GM12878 (cell line): Measurements from ENCODE around the gene THBS3. TPM values are rescaled to one million over a fixed set of nuclear protein-coding genes. Genes with fewer than 3 reads are reported as not detected.

Experiments used
- ATF7 ChIP-seq: fragments of 450-650 bp; IDR thresholded peaks from 2 replicates; pipeline ENCODE4 v1.6.1; 2016; ENCODE audit warnings: low read depth, mild to moderate bottlenecking
- BHLHE40 ChIP-seq, 2 experiments: fragments of 450-650 bp in 1 of 2; IDR thresholded peaks; 2 replicates each; pipeline ENCODE4 v1.6.1; 2011 to 2017; ENCODE audit warnings: low read depth in 2 of 2, borderline replicate concordance in 1 of 2, improper control_type of control experiment in 1 of 2, low read length in 1 of 2, mild to moderate bottlenecking in 1 of 2
- FOS ChIP-seq: IDR thresholded peaks from 3 replicates; pipeline ENCODE4 v1.6.1; 2011; ENCODE audit warnings: borderline replicate concordance; ENCODE audit not compliant: insufficient read length; ENCODE audit errors: extremely low read depth
- KLF5 ChIP-seq: fragments of 450-650 bp; IDR thresholded peaks from 2 replicates; pipeline ENCODE4 v1.6.1; 2014; ENCODE audit warnings: mild to moderate bottlenecking; ENCODE audit not compliant: partially characterized antibody
- MTA3 ChIP-seq: IDR thresholded peaks from 2 replicates; pipeline ENCODE4 v1.6.1; 2012; ENCODE audit warnings: low read length, inconsistent platforms, borderline replicate concordance
- NBN ChIP-seq: fragments of 450-650 bp; IDR thresholded peaks from 2 replicates; pipeline ENCODE4 v1.6.1; 2016
- NR2C1 ChIP-seq: fragments of 450-650 bp; IDR thresholded peaks from 2 replicates; pipeline ENCODE4 v1.6.1; 2017; ENCODE audit warnings: antibody characterized with exemption, mild to moderate bottlenecking, moderate library complexity
- POU2F2 ChIP-seq: IDR thresholded peaks from 3 replicates; pipeline ENCODE4 v1.6.1; 2011; ENCODE audit warnings: low read depth, mild to moderate bottlenecking, low read length, borderline replicate concordance
- SIN3A ChIP-seq: IDR thresholded peaks from 2 replicates; pipeline ENCODE4 v1.6.1; 2012; ENCODE audit warnings: low read depth, low read length, improper control_type of control experiment
- SIX5 ChIP-seq: IDR thresholded peaks from 2 replicates; pipeline ENCODE4 v1.6.1; 2011; ENCODE audit warnings: mild to moderate bottlenecking, low read depth, low read length, moderate library complexity; ENCODE audit not compliant: severe bottlenecking
- TCF3 ChIP-seq: IDR thresholded peaks from 2 replicates; pipeline ENCODE4 v1.6.1; 2012; ENCODE audit warnings: low read depth, mild to moderate bottlenecking, low read length, borderline replicate concordance; ENCODE audit not compliant: insufficient read depth
- YY1 ChIP-seq: IDR thresholded peaks from 2 replicates; pipeline ENCODE4 v1.6.1; 2011; ENCODE audit warnings: low read depth, mild to moderate bottlenecking, low read length
- ZNF207 ChIP-seq: fragments of 450-650 bp; IDR thresholded peaks from 2 replicates; pipeline ENCODE4 v1.6.1; 2014; ENCODE audit warnings: antibody characterized with exemption, mild to moderate bottlenecking, borderline replicate concordance
- polyA plus RNA-seq, 11 experiments: library from polyadenylated mRNA; depleted of rRNA in 4 of 11; unstranded in 6 of 11; stranded (reverse) in 5 of 11; fragments of >200 nt; fragmentation: Nextera tagmentation in 4 of 11; fragmentation: Illumina TruSeq in 1 of 11; extraction: Ambion mirVana in 4 of 11; extraction: Trizol in 1 of 11; gene quantifications; 1 replicate in 1 of 11; 2 replicates in 10 of 11; pipeline versions ENCODE4 v1.2.1 to v1.2.3, GENCODE V29; 2011 to 2016; ENCODE audit warnings: inconsistent platforms in 2 of 11, missing spikeins in 2 of 11, low read depth in 1 of 11
- total RNA-seq, 4 experiments: library from RNA; depleted of rRNA in 3 of 4; stranded (reverse); fragments of >200 nt in 3 of 4; fragmentation: Illumina TruSeq in 1 of 4; extraction: Trizol in 1 of 4; gene quantifications; 2 replicates each; pipeline versions ENCODE4 v1.2.1 to v1.2.3, GENCODE V29; 2013 to 2021
- TF ChIP-seq, protein P1 (sequence below): fragments of 450-650 bp; conservative IDR thresholded peaks from 2 replicates; pipeline ENCODE4 v1.6.1; 2017; ENCODE audit warnings: mild to moderate bottlenecking, moderate library complexity
- TF ChIP-seq, protein P2 (sequence below): fragments of 450-650 bp; IDR thresholded peaks from 2 replicates; pipeline ENCODE4 v1.6.1; 2018; ENCODE audit warnings: mild to moderate bottlenecking, low read depth, moderate library complexity; ENCODE audit not compliant: partially characterized antibody
- TF ChIP-seq, protein P3 (sequence below): fragments of 450-650 bp; formaldehyde crosslinking; IDR thresholded peaks from 2 replicates; pipeline ENCODE4 v1.4.0; 2020; ENCODE audit warnings: mild to moderate bottlenecking, moderate library complexity
- TF ChIP-seq, protein P4 (sequence below): IDR thresholded peaks from 2 replicates; pipeline ENCODE4 v1.6.1; 2012; ENCODE audit warnings: mild to moderate bottlenecking, low read depth, low read length

Gene THBS3
- total and polyA plus RNA-seq, 10 of the 15 experiments (the other 5 are each of a cell fraction or from before 2014, with no cell fraction given), result 0.66 to 3.6 (median 2.0) TPM

DNA sequence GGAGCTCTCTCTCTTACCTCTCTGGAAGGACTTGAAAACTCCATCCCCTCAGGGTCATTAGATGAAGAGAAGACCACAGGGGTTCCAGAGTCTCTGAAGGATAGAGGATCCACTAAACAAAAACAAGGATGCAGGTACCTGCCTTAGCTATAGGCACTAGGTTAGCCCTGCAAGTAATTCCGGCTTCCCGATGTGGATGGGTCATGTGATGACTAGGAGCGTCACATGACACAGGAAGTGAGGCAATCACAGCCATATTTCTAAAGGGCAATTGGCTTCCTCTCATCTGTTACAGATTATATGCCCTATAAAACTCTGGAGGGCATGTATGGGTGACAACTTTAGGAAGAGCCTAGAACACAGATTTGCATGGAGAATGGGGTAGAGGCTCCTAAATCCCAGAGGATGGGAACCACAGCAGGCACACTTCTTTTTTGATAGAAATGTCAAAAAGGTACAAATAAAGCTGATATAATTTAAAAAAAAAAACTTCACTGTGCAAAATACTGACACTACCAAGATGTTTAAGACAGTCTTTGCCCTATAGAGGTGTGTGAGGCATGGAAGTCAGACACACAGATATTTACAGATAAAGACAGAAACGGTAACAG is 33.5 kb upstream of the THBS3 start (continued):
- TF ChIP-seq, protein P1, sequence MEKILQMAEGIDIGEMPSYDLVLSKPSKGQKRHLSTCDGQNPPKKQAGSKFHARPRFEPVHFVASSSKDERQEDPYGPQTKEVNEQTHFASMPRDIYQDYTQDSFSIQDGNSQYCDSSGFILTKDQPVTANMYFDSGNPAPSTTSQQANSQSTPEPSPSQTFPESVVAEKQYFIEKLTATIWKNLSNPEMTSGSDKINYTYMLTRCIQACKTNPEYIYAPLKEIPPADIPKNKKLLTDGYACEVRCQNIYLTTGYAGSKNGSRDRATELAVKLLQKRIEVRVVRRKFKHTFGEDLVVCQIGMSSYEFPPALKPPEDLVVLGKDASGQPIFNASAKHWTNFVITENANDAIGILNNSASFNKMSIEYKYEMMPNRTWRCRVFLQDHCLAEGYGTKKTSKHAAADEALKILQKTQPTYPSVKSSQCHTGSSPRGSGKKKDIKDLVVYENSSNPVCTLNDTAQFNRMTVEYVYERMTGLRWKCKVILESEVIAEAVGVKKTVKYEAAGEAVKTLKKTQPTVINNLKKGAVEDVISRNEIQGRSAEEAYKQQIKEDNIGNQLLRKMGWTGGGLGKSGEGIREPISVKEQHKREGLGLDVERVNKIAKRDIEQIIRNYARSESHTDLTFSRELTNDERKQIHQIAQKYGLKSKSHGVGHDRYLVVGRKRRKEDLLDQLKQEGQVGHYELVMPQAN, result peak; percentile 96
- no peak for TF ChIP-seq MTA3
- peak; percentile 99 for TF ChIP-seq YY1
- TF ChIP-seq SIX5, result peak; percentile 83
- TF ChIP-seq NBN, result peak; percentile 58; the same call in 1 of the 2 replicates
- no peak for TF ChIP-seq KLF5
- TF ChIP-seq ZNF207, result peak; percentile 30; the same call in 1 of the 2 replicates
- TF ChIP-seq NR2C1, result peak; percentile 73
- TF ChIP-seq, protein P2, sequence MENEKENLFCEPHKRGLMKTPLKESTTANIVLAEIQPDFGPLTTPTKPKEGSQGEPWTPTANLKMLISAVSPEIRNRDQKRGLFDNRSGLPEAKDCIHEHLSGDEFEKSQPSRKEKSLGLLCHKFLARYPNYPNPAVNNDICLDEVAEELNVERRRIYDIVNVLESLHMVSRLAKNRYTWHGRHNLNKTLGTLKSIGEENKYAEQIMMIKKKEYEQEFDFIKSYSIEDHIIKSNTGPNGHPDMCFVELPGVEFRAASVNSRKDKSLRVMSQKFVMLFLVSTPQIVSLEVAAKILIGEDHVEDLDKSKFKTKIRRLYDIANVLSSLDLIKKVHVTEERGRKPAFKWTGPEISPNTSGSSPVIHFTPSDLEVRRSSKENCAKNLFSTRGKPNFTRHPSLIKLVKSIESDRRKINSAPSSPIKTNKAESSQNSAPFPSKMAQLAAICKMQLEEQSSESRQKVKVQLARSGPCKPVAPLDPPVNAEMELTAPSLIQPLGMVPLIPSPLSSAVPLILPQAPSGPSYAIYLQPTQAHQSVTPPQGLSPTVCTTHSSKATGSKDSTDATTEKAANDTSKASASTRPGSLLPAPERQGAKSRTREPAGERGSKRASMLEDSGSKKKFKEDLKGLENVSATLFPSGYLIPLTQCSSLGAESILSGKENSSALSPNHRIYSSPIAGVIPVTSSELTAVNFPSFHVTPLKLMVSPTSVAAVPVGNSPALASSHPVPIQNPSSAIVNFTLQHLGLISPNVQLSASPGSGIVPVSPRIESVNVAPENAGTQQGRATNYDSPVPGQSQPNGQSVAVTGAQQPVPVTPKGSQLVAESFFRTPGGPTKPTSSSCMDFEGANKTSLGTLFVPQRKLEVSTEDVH, result peak; percentile 74
- peak; percentile 95 for TF ChIP-seq FOS
- TF ChIP-seq, protein P3, sequence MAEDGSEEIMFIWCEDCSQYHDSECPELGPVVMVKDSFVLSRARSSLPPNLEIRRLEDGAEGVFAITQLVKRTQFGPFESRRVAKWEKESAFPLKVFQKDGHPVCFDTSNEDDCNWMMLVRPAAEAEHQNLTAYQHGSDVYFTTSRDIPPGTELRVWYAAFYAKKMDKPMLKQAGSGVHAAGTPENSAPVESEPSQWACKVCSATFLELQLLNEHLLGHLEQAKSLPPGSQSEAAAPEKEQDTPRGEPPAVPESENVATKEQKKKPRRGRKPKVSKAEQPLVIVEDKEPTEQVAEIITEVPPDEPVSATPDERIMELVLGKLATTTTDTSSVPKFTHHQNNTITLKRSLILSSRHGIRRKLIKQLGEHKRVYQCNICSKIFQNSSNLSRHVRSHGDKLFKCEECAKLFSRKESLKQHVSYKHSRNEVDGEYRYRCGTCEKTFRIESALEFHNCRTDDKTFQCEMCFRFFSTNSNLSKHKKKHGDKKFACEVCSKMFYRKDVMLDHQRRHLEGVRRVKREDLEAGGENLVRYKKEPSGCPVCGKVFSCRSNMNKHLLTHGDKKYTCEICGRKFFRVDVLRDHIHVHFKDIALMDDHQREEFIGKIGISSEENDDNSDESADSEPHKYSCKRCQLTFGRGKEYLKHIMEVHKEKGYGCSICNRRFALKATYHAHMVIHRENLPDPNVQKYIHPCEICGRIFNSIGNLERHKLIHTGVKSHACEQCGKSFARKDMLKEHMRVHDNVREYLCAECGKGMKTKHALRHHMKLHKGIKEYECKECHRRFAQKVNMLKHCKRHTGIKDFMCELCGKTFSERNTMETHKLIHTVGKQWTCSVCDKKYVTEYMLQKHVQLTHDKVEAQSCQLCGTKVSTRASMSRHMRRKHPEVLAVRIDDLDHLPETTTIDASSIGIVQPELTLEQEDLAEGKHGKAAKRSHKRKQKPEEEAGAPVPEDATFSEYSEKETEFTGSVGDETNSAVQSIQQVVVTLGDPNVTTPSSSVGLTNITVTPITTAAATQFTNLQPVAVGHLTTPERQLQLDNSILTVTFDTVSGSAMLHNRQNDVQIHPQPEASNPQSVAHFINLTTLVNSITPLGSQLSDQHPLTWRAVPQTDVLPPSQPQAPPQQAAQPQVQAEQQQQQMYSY (CRISPR knock-in tag), result peak; percentile 12; the same call in 1 of the 2 replicates
- TF ChIP-seq, protein P4, sequence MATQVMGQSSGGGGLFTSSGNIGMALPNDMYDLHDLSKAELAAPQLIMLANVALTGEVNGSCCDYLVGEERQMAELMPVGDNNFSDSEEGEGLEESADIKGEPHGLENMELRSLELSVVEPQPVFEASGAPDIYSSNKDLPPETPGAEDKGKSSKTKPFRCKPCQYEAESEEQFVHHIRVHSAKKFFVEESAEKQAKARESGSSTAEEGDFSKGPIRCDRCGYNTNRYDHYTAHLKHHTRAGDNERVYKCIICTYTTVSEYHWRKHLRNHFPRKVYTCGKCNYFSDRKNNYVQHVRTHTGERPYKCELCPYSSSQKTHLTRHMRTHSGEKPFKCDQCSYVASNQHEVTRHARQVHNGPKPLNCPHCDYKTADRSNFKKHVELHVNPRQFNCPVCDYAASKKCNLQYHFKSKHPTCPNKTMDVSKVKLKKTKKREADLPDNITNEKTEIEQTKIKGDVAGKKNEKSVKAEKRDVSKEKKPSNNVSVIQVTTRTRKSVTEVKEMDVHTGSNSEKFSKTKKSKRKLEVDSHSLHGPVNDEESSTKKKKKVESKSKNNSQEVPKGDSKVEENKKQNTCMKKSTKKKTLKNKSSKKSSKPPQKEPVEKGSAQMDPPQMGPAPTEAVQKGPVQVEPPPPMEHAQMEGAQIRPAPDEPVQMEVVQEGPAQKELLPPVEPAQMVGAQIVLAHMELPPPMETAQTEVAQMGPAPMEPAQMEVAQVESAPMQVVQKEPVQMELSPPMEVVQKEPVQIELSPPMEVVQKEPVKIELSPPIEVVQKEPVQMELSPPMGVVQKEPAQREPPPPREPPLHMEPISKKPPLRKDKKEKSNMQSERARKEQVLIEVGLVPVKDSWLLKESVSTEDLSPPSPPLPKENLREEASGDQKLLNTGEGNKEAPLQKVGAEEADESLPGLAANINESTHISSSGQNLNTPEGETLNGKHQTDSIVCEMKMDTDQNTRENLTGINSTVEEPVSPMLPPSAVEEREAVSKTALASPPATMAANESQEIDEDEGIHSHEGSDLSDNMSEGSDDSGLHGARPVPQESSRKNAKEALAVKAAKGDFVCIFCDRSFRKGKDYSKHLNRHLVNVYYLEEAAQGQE, result no peak
- 0 out of 3 replicates have a peak, but pooled peaks have one; percentile 25 for TF ChIP-seq POU2F2
- peak in 1 of 2 experiments; percentile 27; a peak in 1 of 4 replicates for TF ChIP-seq BHLHE40 (IDR thresholded peaks at IDR 0.05; ENCODE audit: borderline replicate concordance in 1 of 2, low read depth in 2 of 2, low read length in 1 of 2)
- TF ChIP-seq SIN3A, result peak; percentile 98
- TF ChIP-seq TCF3, result no peak
- peak; percentile 50; the same call in 1 of the 2 replicates for TF ChIP-seq ATF7
